Thoracic aorta (tissue), 2 donors: ENCODE results near the gene UNC79. TPM values are rescaled to one million over a fixed set of nuclear protein-coding genes. Genes with fewer than 3 reads are reported as not detected.

Experiments
- ATAC-seq: fragments of 150-250 bp; one replicate; pipeline ENCODE4 v1.8.0; 2017; ENCODE audit warnings: low read depth; ENCODE audit not compliant: insufficient number of reproducible peaks, low FRiP score
- DNase-seq: peaks from one replicate; pipeline ENCODE4 v3.0.0-alpha.2; 2020; ENCODE audit warnings: low spot score
- H3K27ac ChIP-seq, 2 donors: fragments of 200-600 bp; sonication (generic); 1 replicate in 1 of 2; 2 replicates in 1 of 2; pipeline ENCODE4 v1.5.1; 2016; ENCODE audit warnings: mild to moderate bottlenecking in 2 of 2, moderate library complexity in 2 of 2
- H3K27me3 ChIP-seq: fragments of 200-600 bp; sonication (generic); replicated peaks from 2 replicates; pipeline ENCODE4 v1.6.0; 2016; ENCODE audit warnings: mild to moderate bottlenecking; ENCODE audit not compliant: insufficient read depth
- H3K36me3 ChIP-seq: fragments of 200-600 bp; sonication (generic); one replicate; pipeline ENCODE4 v1.5.1; 2016
- H3K4me1 ChIP-seq, 2 donors: fragments of 200-600 bp; sonication (generic); 1 replicate in 1 of 2; 2 replicates in 1 of 2; pipeline versions ENCODE4 v1.5.1 to v1.6.0; 2016; ENCODE audit warnings: low read depth in 2 of 2, mild to moderate bottlenecking in 1 of 2; ENCODE audit not compliant: control insufficient read depth in 1 of 2
- H3K4me3 ChIP-seq: fragments of 200-600 bp; sonication (generic); 2 replicates; pipeline ENCODE4 v1.5.1; 2016; ENCODE audit warnings: mild to moderate bottlenecking
- H3K9me3 ChIP-seq: fragments of 200-600 bp; sonication (generic); 2 replicates; pipeline ENCODE4 v1.5.1; 2016
- CTCF ChIP-seq: fragments of 200-600 bp; sonication (generic); IDR thresholded peaks from one replicate; pipeline ENCODE4 v1.5.1; 2019; ENCODE audit warnings: antibody characterized with exemption
- total RNA-seq, 2 donors: library from RNA; depleted of rRNA; stranded (reverse); fragments of >200 nt; gene quantifications; one replicate each; pipeline versions ENCODE4 v1.1.0 to v1.2.3, GENCODE V29; 2016

UNC79 gene
- total RNA-seq, 2 donors from 2014 or later, result 0.14 to 0.21 TPM

- Histone ChIP-seq H3K4me3 (no peak overlapping the region), H3K27me3 (no peaks in the 10 kb centered on the region), H3K4me1 (no peaks in the 10 kb centered on the region), H3K9me3 (no peaks in the 10 kb centered on the region), H3K27ac (no peak overlapping the region), H3K36me3 (no peaks in the 10 kb centered on the region)
- ATAC-seq (no peak), DNase-seq (no peak)
- no peak for TF ChIP-seq CTCF
Measured at GRCh38 chr14:93540235-93540634, 109.5 kb downstream of the UNC79 start.

DNA sequence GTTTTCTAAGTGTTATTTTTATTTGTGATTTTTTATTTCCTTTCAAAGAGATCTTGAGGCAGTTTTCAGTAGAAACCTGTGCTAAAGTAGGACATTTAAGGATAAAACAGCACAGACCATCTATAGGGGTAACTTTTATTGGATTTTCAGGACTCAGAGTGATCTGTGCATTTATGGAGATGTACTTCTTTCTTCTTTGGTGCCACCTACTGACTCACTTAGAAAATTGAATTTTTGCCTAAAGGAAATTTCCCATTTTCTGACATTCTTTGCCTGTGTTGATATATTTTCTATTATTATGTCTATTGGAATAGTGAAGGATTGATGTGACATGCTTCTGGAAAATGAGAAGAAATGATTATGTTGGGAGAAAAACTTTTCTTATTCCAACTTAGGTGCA is 113.0 kb downstream of the UNC79 start:
- no peaks in the 10 kb centered on the region for H3K36me3 ChIP-seq
- no peaks in the 10 kb centered on the region for H3K27me3 ChIP-seq
- TF ChIP-seq CTCF, result no peak
- ATAC-seq (no peak), DNase-seq (no peak)
- no peak overlapping the region for H3K27ac ChIP-seq
- H3K4me1 ChIP-seq, result no peaks in the 10 kb centered on the region
- H3K9me3 ChIP-seq, result no peaks in the 10 kb centered on the region
- no peak overlapping the region for H3K4me3 ChIP-seq

DNA sequence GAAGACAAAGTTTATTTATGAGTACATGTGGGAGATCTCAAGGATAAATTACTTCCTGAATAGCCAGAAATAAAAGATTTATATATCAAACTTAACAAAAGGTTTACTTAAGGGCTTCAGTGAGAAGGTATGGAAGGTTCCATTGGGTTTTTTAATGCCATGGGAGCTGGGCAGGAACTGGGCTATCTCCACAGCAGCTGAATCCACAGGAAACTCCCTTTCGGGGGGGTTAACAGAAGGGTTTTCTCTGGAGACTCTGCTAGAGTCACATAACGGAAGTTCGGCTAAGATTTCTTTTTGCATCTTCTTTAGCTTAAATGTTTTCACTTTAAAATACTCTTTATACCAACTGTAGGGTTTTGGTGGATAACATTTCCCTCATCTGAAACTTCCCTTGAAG is 113.5 kb downstream of the UNC79 start:
- Histone ChIP-seq H3K4me3 (no peak overlapping the region), H3K9me3 (no peaks in the 10 kb centered on the region), H3K36me3 (no peaks in the 10 kb centered on the region), H3K4me1 (no peaks in the 10 kb centered on the region), H3K27ac (no peak overlapping the region), H3K27me3 (no peaks in the 10 kb centered on the region)
- DNase-seq (no peak), ATAC-seq (no peak)
- TF ChIP-seq CTCF, result no peak

- H3K36me3 ChIP-seq, result no peaks in the 10 kb centered on the region
Measured at GRCh38 chr14:93546642-93547041, 115.9 kb downstream of the UNC79 start.

DNA sequence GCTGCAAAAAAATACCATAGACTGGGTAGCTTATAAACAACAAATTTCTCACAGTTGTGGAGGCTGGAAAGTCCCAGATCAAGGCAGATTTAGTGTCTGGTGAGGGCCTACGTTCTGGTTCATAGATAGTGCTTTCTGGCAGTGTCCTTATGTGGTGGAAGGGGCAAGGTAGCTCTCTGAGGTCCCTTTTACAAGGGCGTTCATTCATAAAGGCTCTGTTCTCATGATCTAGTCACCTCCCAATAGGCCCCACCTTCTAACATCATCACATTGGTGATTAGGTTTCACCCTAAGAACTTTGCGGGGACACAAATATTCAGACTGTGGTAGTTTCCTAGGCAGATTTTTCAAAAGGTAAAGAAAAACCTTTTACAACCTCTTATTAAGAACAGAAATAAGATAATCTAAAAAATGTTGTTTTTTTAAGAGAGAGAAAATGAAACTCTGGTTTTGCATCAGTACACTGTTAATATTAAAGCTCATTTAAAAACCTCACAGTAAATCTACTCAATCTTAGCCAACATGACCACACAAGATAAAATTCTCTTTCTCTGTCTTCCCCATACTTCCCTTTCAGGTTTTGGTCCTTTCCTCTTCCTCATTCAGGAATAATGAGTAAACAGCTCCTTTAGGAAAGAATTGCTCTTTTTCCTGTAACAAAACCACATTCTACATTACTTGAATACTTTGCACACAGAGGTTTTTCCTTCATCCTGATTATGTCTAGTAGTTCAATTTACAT is 117.5 kb downstream of the UNC79 start:
- no peaks in the 10 kb centered on the region for H3K9me3 ChIP-seq
- no peaks in the 10 kb centered on the region for H3K36me3 ChIP-seq
- DNase-seq, result no peak
- H3K4me1 ChIP-seq, result no peaks in the 10 kb centered on the region
- no peak overlapping the region for H3K27ac ChIP-seq
- no peak for TF ChIP-seq CTCF
- H3K4me3 ChIP-seq, result no peak overlapping the region
- no peaks in the 10 kb centered on the region for H3K27me3 ChIP-seq
- ATAC-seq, result no peak

More at GRCh38 chr14:93546642-93547041, 115.9 kb downstream of the UNC79 start:
- Histone ChIP-seq H3K27me3 (no peaks in the 10 kb centered on the region), H3K4me3 (no peak overlapping the region), H3K27ac (no peak overlapping the region), H3K4me1 (no peaks in the 10 kb centered on the region), H3K9me3 (no peaks in the 10 kb centered on the region)
- no peak for ATAC-seq
- TF ChIP-seq CTCF, result no peak
- no peak for DNase-seq
